RWPE1 (cell line): ENCODE results near the gene ABT1.

Experiments used
- CTCF ChIA-PET: fragments of 350-600 bp; sonication (Branson Sonifier 250); formaldehyde crosslinking; extraction: SDS; loops from one replicate; lab custom pipeline; 2021; lab: Yijun Ruan, JAX
- POLR2A ChIA-PET: fragments of 400-600 bp; formaldehyde crosslinking; extraction: SDS; loops from one replicate; lab custom pipeline; 2020; ENCODE audit warnings: antibody characterized with exemption; ENCODE audit not compliant: low non-redundant PET; lab: Yijun Ruan, JAX
- DNase-seq: peaks from one replicate; pipeline ENCODE4 v3.0.0; 2012; ENCODE audit warnings: low spot score
- H3K27ac ChIP-seq: fragments of 450-650 bp; 2 replicates; pipeline ENCODE4 v1.5.1; 2017
- TF ChIP-seq, protein P1 (sequence below): fragments of 450-650 bp; conservative IDR thresholded peaks from 2 replicates; pipeline ENCODE4 v1.5.1; 2017; ENCODE audit warnings: low read depth, mild to moderate bottlenecking

Gene ABT1

DNA sequence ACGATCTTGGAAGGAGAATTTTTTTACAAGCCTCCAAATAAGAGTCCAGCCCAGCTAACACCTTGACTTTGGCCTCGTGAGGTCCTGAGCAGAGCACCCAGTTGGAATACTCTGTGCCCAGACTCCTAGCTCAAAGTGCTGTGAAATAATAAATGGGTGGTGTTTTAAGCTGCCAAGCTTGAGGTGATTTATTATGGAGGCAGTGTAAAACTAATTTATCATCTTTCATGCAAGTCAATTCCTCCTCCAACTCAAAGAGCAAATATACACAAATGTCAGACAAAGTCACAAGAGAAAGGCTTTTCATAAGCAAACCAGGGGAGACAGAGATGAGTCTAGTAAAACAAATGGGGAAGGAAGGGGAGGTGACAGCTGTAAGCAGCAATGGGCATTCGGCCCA, 12.7 kb downstream of the ABT1 start:
- no peak for DNase-seq
- POLR2A ChIA-PET, result no interaction called here
- CTCF ChIA-PET, result no interaction called here

DNA sequence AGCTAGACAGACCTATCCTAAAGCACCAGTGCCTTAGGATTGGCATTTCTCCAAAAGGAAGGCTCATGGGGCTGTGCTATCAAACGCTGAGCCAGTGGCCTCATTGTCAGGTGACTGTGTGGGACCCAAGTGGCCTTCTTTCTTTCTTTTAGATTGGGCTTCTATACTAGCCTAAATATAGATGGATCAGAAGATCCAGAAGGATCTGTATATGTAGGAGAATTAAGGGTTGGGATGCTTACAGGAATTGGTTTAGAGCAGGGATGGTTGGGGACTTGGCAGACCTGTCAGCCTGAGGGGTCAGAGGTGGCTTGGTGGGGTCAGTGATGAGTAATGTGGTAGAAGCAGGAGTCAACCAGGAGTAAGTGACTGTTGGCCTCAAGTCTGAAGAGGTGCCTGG, 14.8 kb downstream of the ABT1 start:
- no peak overlapping the region for H3K27ac ChIP-seq
- ChIA-PET CTCF (no interaction called here), POLR2A (no interaction called here)
- DNase-seq, result no peak
- TF ChIP-seq, protein P1, sequence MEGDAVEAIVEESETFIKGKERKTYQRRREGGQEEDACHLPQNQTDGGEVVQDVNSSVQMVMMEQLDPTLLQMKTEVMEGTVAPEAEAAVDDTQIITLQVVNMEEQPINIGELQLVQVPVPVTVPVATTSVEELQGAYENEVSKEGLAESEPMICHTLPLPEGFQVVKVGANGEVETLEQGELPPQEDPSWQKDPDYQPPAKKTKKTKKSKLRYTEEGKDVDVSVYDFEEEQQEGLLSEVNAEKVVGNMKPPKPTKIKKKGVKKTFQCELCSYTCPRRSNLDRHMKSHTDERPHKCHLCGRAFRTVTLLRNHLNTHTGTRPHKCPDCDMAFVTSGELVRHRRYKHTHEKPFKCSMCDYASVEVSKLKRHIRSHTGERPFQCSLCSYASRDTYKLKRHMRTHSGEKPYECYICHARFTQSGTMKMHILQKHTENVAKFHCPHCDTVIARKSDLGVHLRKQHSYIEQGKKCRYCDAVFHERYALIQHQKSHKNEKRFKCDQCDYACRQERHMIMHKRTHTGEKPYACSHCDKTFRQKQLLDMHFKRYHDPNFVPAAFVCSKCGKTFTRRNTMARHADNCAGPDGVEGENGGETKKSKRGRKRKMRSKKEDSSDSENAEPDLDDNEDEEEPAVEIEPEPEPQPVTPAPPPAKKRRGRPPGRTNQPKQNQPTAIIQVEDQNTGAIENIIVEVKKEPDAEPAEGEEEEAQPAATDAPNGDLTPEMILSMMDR, result no peak

More for the DNA sequence above, 12.7 kb downstream of the ABT1 start:
- TF ChIP-seq, protein P1, result no peak
- H3K27ac ChIP-seq, result no peak overlapping the region

DNA sequence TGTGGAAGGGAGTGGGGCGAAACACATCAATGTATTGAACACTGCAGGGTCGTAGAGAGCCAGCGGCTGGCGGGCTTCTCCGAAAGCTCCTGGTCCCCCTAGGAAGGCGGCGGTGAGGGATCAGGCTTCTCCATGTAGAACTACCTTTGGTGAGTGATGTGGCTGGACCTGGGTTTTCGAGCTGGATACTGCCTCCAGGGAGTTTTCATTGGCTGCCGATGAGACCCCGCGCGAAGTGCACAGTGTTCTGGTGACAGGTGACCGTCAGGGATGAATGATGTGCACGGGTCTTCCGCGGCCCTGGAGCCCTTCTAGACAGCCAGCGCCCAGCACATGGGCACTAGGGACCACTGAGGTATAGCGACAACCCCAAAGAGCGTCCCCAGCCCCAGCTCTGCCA, 16.4 kb downstream of the ABT1 start:
- no peak for DNase-seq
- POLR2A ChIA-PET, result no interaction called here
- H3K27ac ChIP-seq, result no peak overlapping the region
- CTCF ChIA-PET, result no interaction called here
- TF ChIP-seq, protein P1, result no peak

DNA sequence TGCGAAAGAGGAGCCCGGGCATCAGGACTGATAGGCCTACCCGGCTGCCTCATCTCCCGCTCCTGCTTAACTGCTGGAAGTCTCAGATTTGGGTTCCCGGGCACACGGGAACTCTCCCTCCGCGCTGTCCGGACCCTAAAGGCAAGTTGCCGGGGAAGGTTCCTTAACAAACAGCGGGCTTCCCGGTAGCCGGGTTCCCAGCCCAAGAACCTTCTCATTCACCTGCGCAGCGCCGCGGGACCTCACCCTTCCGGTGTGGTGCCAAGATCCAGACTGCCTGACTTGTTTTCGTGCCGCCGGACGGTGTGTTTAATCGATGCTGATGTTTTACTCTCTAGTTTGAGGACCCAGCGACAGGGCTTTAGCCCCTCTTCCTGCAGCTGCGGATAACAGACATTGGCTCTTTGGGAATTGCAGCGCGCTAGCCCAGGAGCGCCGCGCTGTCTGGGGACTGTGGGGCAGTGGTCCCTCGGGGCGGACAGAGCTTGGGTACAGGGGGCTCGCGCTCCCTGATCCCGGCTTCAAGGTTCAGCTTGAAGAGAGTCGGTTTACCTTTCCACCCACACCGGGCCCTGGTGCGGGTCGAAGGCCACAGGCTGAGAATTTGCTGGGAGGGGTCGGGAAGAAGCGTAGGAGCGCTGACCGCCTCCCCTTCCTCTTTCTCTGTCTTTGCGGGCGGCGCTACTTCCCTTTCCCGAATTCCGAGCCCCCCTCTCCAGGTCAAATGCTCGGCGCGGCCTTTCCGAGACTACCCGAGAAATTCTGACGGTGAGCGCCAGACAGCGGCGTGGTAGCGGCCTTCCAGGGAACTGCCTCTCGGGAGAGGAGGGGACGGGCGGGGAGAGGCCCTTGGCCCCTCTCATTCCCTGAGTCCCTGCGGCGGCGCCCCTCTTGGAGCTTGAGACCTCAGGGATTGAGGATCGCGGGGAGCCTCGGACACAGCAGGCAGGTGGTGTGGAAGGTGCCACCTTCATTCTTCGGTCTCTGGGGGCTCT, 17.2 kb downstream of the ABT1 start:
- no peak for DNase-seq
- POLR2A ChIA-PET, result no interaction called here
- CTCF ChIA-PET, result no interaction called here
- TF ChIP-seq, protein P1, result no peak
- H3K27ac ChIP-seq, result no peak overlapping the region

DNA sequence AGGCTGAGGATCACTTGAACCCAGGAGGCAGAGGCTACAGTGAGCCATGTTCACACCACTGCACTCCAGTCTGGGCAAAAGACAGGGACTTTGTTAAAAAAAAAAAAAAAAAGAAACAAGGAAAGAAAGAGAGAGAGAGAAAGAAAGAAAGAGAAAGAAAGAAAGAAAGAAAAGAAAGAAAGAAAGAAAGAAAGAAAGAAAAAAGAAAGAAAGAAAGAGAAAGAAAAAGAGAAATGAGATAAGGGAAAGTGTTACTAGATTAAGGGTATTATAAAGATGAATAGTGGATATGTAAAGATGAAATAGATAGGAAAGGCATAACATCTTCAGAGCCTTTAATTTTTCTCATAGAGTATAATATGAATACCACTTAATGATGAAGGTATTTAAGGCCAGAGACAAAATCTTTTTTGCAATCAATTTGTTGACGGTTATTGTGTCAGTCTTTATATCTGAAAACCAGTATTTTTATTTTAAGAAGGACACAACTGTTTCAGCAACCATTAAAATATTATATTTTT, 26.6 kb downstream of the ABT1 start:
- TF ChIP-seq, protein P1, result no peak
- H3K27ac ChIP-seq, result no peak overlapping the region
- ChIA-PET CTCF (no interaction called here), POLR2A (no interaction called here)
- no peak for DNase-seq

DNA sequence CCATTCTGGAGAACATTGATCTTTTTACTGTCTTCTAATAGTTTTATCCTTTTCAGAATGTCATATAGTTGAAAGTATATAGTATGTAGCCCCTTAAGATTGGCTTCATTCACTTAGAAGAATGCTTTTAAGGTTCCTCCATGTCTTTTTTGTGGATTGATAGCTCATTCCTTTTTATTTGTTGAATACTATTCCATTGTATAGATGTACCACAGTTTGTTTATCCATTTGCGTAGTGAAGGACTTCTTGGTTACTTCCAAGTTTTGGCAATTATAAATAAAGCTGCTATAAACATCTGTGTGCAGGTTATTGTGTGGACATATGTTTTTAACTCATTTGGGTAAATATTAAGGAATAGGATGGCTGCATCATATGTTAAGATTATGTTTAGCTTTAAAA, 27.8 kb downstream of the ABT1 start:
- no peak overlapping the region for H3K27ac ChIP-seq
- CTCF ChIA-PET, result interaction anchor here (1.0 kb wide), 1 partner anchor 454 kb away, joined by 4 read pairs; no protein-coding TSS in a partner anchor
- DNase-seq, result no peak
- TF ChIP-seq, protein P1, result no peak
- POLR2A ChIA-PET, result no interaction called here
